ENCODE data around the gene PRKX.

The PRKX gene

GRCh38 chrX:3598046-3598605 lies 115.3 kb downstream of the PRKX start:
- Histone ChIP-seq H3K27me3 (ENCODE audit: insufficient read depth, low read length, poor library complexity) (no peaks in the 10 kb centered on the region), H4K20me1 (ENCODE audit: insufficient read depth, low read length) (no peaks in the 10 kb centered on the region), H3K79me2 (ENCODE audit: insufficient read depth, low read length) (no peaks in the 10 kb centered on the region), H3K27ac (ENCODE audit: low read length) (no peak overlapping the region), H3K9me3 (ENCODE audit: insufficient read depth, low read length, severe bottlenecking) (no peaks in the 10 kb centered on the region), H3K4me3 (ENCODE audit: low read depth in 1 of 2, low read length in 2 of 2) (no peak overlapping the region), H3K4me1 (ENCODE audit: insufficient read depth, low read length) (no peaks in the 10 kb centered on the region), H3K36me3 (ENCODE audit: insufficient read depth, low read length) (no peaks in the 10 kb centered on the region; the same call in 1 of the 2 replicates), H3K9ac (ENCODE audit: low read depth, low read length) (no peak overlapping the region), H3K4me2 (ENCODE audit: insufficient read depth, low read length) (no peak overlapping the region), H2AFZ (ENCODE audit: low read depth, low read length) (no peak overlapping the region)
- ATAC-seq (ENCODE audit: insufficient read depth, low read depth), result no peak
- no peak for DNase-seq
- no peak for TF ChIP-seq EZH2 (IDR thresholded peaks at IDR 0.05; ENCODE audit: borderline replicate concordance, low read depth, low read length, severe bottlenecking)
- TF ChIP-seq, protein P1, sequence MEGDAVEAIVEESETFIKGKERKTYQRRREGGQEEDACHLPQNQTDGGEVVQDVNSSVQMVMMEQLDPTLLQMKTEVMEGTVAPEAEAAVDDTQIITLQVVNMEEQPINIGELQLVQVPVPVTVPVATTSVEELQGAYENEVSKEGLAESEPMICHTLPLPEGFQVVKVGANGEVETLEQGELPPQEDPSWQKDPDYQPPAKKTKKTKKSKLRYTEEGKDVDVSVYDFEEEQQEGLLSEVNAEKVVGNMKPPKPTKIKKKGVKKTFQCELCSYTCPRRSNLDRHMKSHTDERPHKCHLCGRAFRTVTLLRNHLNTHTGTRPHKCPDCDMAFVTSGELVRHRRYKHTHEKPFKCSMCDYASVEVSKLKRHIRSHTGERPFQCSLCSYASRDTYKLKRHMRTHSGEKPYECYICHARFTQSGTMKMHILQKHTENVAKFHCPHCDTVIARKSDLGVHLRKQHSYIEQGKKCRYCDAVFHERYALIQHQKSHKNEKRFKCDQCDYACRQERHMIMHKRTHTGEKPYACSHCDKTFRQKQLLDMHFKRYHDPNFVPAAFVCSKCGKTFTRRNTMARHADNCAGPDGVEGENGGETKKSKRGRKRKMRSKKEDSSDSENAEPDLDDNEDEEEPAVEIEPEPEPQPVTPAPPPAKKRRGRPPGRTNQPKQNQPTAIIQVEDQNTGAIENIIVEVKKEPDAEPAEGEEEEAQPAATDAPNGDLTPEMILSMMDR (IDR thresholded peaks at IDR 0.05; ENCODE audit: borderline replicate concordance, extremely low read depth, low read length, poor library complexity, severe bottlenecking), result no peak

DNA sequence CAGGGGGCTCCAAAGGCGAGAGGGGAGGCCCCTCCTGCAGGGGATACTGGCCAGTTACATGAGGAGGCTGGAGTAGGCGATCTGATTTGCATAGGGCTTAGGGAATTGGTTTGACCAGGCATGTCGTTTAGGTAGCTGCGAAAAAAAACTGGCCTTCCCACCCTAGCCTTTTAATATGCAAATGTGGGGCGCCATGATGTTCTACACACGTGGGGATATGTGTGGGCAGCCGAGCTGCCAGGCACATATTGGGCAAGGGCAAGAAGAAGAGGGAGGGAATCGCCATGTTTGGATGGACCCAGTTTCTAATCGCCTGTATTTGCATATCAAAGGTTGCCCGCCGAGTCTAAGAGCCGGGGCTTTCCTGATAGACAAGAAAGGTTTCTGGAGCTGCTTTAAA lies 121.3 kb downstream of the PRKX start:
- H4K20me1 ChIP-seq (ENCODE audit: insufficient read depth, low read length), result no peaks in the 10 kb centered on the region
- no peak overlapping the region for H3K27ac ChIP-seq (ENCODE audit: low read length)
- TF ChIP-seq, protein P1 (IDR thresholded peaks at IDR 0.05; ENCODE audit: borderline replicate concordance, extremely low read depth, low read length, poor library complexity, severe bottlenecking), result no peak
- no peak for TF ChIP-seq EZH2 (IDR thresholded peaks at IDR 0.05; ENCODE audit: borderline replicate concordance, low read depth, low read length, severe bottlenecking)
- H2AFZ ChIP-seq (ENCODE audit: low read depth, low read length), result no peak overlapping the region
- no peak for DNase-seq
- H3K4me1 ChIP-seq (ENCODE audit: insufficient read depth, low read length), result no peaks in the 10 kb centered on the region
- H3K27me3 ChIP-seq (ENCODE audit: insufficient read depth, low read length, poor library complexity), result no peaks in the 10 kb centered on the region
- H3K36me3 ChIP-seq (ENCODE audit: insufficient read depth, low read length), result no peaks in the 10 kb centered on the region
- no peak overlapping the region for H3K9ac ChIP-seq (ENCODE audit: low read depth, low read length)
- no peak overlapping the region for H3K4me3 ChIP-seq (ENCODE audit: low read depth in 1 of 2, low read length in 2 of 2)
- ATAC-seq (ENCODE audit: insufficient read depth, low read depth), result no peak
- H3K79me2 ChIP-seq (ENCODE audit: insufficient read depth, low read length), result no peaks in the 10 kb centered on the region
- H3K4me2 ChIP-seq (ENCODE audit: insufficient read depth, low read length), result no peak overlapping the region
- H3K9me3 ChIP-seq (ENCODE audit: insufficient read depth, low read length, severe bottlenecking), result no peaks in the 10 kb centered on the region

DNA sequence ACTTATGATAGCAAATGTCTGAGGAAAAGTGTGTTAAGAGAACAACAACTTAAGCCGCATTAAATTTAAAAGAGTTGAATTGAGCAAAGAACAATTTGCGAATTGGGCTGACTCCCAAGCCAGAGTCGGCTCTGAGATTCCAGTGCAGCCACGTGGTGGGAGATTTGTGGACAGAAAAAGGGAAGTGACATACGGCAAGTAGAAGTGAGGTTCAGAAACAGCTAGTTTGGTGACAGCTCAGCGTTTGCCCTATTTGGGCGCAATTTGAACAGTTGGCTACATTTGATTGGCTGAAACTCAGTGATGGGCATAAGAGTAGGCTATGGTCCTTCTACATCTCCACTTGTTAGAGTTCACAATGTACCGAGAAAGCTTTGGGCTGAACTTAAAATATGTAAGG lies 124.0 kb downstream of the PRKX start:
- H3K4me2 ChIP-seq (ENCODE audit: insufficient read depth, low read length), result no peak overlapping the region
- H3K9me3 ChIP-seq (ENCODE audit: insufficient read depth, low read length, severe bottlenecking), result no peaks in the 10 kb centered on the region
- H4K20me1 ChIP-seq (ENCODE audit: insufficient read depth, low read length), result no peaks in the 10 kb centered on the region
- H3K36me3 ChIP-seq (ENCODE audit: insufficient read depth, low read length), result no peaks in the 10 kb centered on the region
- H3K4me1 ChIP-seq (ENCODE audit: insufficient read depth, low read length), result no peaks in the 10 kb centered on the region
- no peaks in the 10 kb centered on the region for H3K79me2 ChIP-seq (ENCODE audit: insufficient read depth, low read length)
- DNase-seq, result no peak
- H2AFZ ChIP-seq (ENCODE audit: low read depth, low read length), result no peak overlapping the region
- TF ChIP-seq EZH2 (IDR thresholded peaks at IDR 0.05; ENCODE audit: borderline replicate concordance, low read depth, low read length, severe bottlenecking), result no peak
- TF ChIP-seq, protein P1 (IDR thresholded peaks at IDR 0.05; ENCODE audit: borderline replicate concordance, extremely low read depth, low read length, poor library complexity, severe bottlenecking), result no peak
- H3K4me3 ChIP-seq (ENCODE audit: low read depth in 1 of 2, low read length in 2 of 2), result no peak overlapping the region
- H3K27ac ChIP-seq (ENCODE audit: low read length), result no peak overlapping the region
- no peaks in the 10 kb centered on the region for H3K27me3 ChIP-seq (ENCODE audit: insufficient read depth, low read length, poor library complexity)
- no peak for ATAC-seq (ENCODE audit: insufficient read depth, low read depth)
- H3K9ac ChIP-seq (ENCODE audit: low read depth, low read length), result no peak overlapping the region

GRCh38 chrX:3585719-3586118 lies 127.7 kb downstream of the PRKX start:
- no peaks in the 10 kb centered on the region for H3K27me3 ChIP-seq (ENCODE audit: insufficient read depth, low read length, poor library complexity)
- no peaks in the 10 kb centered on the region for H4K20me1 ChIP-seq (ENCODE audit: insufficient read depth, low read length)
- H3K27ac ChIP-seq (ENCODE audit: low read length), result no peak overlapping the region
- no peak for ATAC-seq (ENCODE audit: insufficient read depth, low read depth)
- no peak overlapping the region for H3K4me2 ChIP-seq (ENCODE audit: insufficient read depth, low read length)
- H3K36me3 ChIP-seq (ENCODE audit: insufficient read depth, low read length), result no peaks in the 10 kb centered on the region
- DNase-seq, result no peak
- no peak overlapping the region for H2AFZ ChIP-seq (ENCODE audit: low read depth, low read length)
- no peaks in the 10 kb centered on the region for H3K79me2 ChIP-seq (ENCODE audit: insufficient read depth, low read length)
- no peaks in the 10 kb centered on the region for H3K4me1 ChIP-seq (ENCODE audit: insufficient read depth, low read length)
- H3K9me3 ChIP-seq (ENCODE audit: insufficient read depth, low read length, severe bottlenecking), result no peaks in the 10 kb centered on the region
- H3K9ac ChIP-seq (ENCODE audit: low read depth, low read length), result no peak overlapping the region
- TF ChIP-seq, protein P1 (IDR thresholded peaks at IDR 0.05; ENCODE audit: borderline replicate concordance, extremely low read depth, low read length, poor library complexity, severe bottlenecking), result no peak
- no peak for TF ChIP-seq EZH2 (IDR thresholded peaks at IDR 0.05; ENCODE audit: borderline replicate concordance, low read depth, low read length, severe bottlenecking)
- no peak overlapping the region for H3K4me3 ChIP-seq (ENCODE audit: low read depth in 1 of 2, low read length in 2 of 2)
